ENCODE measurements around the gene PDIA2. TPM values are rescaled to one million over a fixed set of nuclear protein-coding genes. Genes with fewer than 3 reads are reported as not detected.

PDIA2 gene
- total RNA-seq, 1 experiment from 2014 or later: 1.1 TPM

- H3K27ac ChIP-seq (ENCODE audit: low read length): no peak overlapping the region
- in situ Hi-C loops (cut with HindIII; ENCODE audit: low pct_unique_long_range_greater_than_20kb, low sequenced_read_pairs): no loop called here
- ATAC-seq: peak; percentile 44
- no peak for DNase-seq (ENCODE audit: low read depth, low spot score)
- CTCF ChIA-PET: no interaction called here
- H3K4me1 ChIP-seq (ENCODE audit: control insufficient read depth, insufficient read depth, low read length): peaks cover 2% of the 10 kb centered on the region
- H3K27me3 ChIP-seq (ENCODE audit: control insufficient read depth, insufficient read depth, low read length): no peaks in the 10 kb centered on the region
- TF ChIP-seq, protein P1, sequence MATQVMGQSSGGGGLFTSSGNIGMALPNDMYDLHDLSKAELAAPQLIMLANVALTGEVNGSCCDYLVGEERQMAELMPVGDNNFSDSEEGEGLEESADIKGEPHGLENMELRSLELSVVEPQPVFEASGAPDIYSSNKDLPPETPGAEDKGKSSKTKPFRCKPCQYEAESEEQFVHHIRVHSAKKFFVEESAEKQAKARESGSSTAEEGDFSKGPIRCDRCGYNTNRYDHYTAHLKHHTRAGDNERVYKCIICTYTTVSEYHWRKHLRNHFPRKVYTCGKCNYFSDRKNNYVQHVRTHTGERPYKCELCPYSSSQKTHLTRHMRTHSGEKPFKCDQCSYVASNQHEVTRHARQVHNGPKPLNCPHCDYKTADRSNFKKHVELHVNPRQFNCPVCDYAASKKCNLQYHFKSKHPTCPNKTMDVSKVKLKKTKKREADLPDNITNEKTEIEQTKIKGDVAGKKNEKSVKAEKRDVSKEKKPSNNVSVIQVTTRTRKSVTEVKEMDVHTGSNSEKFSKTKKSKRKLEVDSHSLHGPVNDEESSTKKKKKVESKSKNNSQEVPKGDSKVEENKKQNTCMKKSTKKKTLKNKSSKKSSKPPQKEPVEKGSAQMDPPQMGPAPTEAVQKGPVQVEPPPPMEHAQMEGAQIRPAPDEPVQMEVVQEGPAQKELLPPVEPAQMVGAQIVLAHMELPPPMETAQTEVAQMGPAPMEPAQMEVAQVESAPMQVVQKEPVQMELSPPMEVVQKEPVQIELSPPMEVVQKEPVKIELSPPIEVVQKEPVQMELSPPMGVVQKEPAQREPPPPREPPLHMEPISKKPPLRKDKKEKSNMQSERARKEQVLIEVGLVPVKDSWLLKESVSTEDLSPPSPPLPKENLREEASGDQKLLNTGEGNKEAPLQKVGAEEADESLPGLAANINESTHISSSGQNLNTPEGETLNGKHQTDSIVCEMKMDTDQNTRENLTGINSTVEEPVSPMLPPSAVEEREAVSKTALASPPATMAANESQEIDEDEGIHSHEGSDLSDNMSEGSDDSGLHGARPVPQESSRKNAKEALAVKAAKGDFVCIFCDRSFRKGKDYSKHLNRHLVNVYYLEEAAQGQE (IDR thresholded peaks at IDR 0.05; ENCODE audit: insufficient read depth in 1 of 2, low read depth in 2 of 2, low read length in 1 of 2): no peak
- TF ChIP-seq SIN3A (IDR thresholded peaks at IDR 0.05; ENCODE audit: borderline replicate concordance, insufficient read depth, low read depth, low read length): no peak
- TF ChIP-seq POLR2AphosphoS5 (IDR thresholded peaks at IDR 0.05; ENCODE audit: low read depth, low read length): no peak
- TF ChIP-seq TCF7L2 (IDR thresholded peaks at IDR 0.05; ENCODE audit: low read depth, low read length): no peak
- TF ChIP-seq CTCF (IDR thresholded peaks at IDR 0.05): no peak
- POLR2A ChIA-PET: no interaction called here
- intact Hi-C loops (cut with micrococcal nuclease; ENCODE audit: unreplicated experiment): no loop called here
- no peaks in the 10 kb centered on the region for H3K36me3 ChIP-seq (ENCODE audit: control insufficient read depth, insufficient read depth, low read length)
- BruUV-seq (replicated peaks): no TSS peak
- no peak overlapping the region for H3K4me3 ChIP-seq (ENCODE audit: low read depth in 2 of 2, low read length in 2 of 2)
- H3K9me3 ChIP-seq (ENCODE audit: control insufficient read depth, insufficient read depth, low read depth, low read length): no peaks in the 10 kb centered on the region
These were observed 1.2 kb upstream of the PDIA2 start for GRCh38 chr16:281660-282255.

DNA sequence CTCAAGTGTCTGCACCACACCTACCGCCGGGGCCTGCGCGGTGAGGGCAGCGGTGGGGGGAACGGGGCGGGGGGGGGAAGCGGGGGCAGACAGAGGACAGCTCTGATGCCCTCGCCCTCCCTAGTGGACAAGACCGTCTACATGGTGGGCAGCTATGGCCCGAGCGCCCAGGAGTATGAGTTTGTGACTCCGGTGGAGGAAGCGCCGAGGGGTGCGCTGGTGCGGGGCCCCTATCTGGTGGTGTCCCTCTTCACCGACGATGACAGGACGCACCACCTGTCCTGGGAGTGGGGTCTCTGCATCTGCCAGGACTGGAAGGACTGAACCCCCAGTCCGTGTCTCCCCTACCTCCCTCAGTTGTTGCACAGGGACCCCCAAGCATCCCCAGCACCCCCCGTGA lies 473 bp upstream of the PDIA2 start:
- TF ChIP-seq, protein P1 (IDR thresholded peaks at IDR 0.05; ENCODE audit: insufficient read depth in 1 of 2, low read depth in 2 of 2, low read length in 1 of 2): no peak
- TF ChIP-seq CTCF (IDR thresholded peaks at IDR 0.05): no peak
- TF ChIP-seq SIN3A (IDR thresholded peaks at IDR 0.05; ENCODE audit: borderline replicate concordance, insufficient read depth, low read depth, low read length): no peak
- no peak for TF ChIP-seq TCF7L2 (IDR thresholded peaks at IDR 0.05; ENCODE audit: low read depth, low read length)
- no peak for TF ChIP-seq POLR2AphosphoS5 (IDR thresholded peaks at IDR 0.05; ENCODE audit: low read depth, low read length)
- no peak overlapping the region for H3K27ac ChIP-seq (ENCODE audit: low read length)
- in situ Hi-C loops (cut with HindIII; ENCODE audit: low pct_unique_long_range_greater_than_20kb, low sequenced_read_pairs) (no loop called here), intact Hi-C loops (cut with micrococcal nuclease; ENCODE audit: unreplicated experiment) (no loop called here)
- H3K9me3 ChIP-seq (ENCODE audit: control insufficient read depth, insufficient read depth, low read depth, low read length): no peaks in the 10 kb centered on the region
- ATAC-seq (no peak), DNase-seq (ENCODE audit: low read depth, low spot score) (no peak)
- no TSS peak for BruUV-seq (replicated peaks)
- peaks cover 2% of the 10 kb centered on the region for H3K4me1 ChIP-seq (ENCODE audit: control insufficient read depth, insufficient read depth, low read length)
- ChIA-PET POLR2A (no interaction called here), CTCF (no interaction called here)
- no peak overlapping the region for H3K4me3 ChIP-seq (ENCODE audit: low read depth in 2 of 2, low read length in 2 of 2)
- H3K36me3 ChIP-seq (ENCODE audit: control insufficient read depth, insufficient read depth, low read length): no peaks in the 10 kb centered on the region
- no peaks in the 10 kb centered on the region for H3K27me3 ChIP-seq (ENCODE audit: control insufficient read depth, insufficient read depth, low read length)
